Caco-2 (cell line): ENCODE measurements around the gene PLCB1. TPM values are rescaled to one million over a fixed set of nuclear protein-coding genes. Genes with fewer than 3 reads are reported as not detected.

Source experiments
- BruUV-seq: library from RNA; stranded (reverse); fragments of 400-500 nt; replicated peaks from 2 replicates; lab custom pipeline; 2021; lab: Mats Ljungman, UMichigan
- CTCF ChIA-PET: fragments of 300-600 bp; sonication (Branson Sonifier 250); formaldehyde crosslinking; loops from one replicate; lab custom pipeline; 2022; ENCODE audit warnings: antibody characterized with exemption; lab: Charles Lee
- POLR2A ChIA-PET: fragments of 300-600 bp; sonication (Branson Sonifier 250); formaldehyde crosslinking; loops from one replicate; lab custom pipeline; 2022; ENCODE audit warnings: antibody characterized with exemption; lab: Charles Lee
- DNase-seq, 2 experiments: peaks; one replicate each; pipeline versions ENCODE4 v3.0.0 to v3.0.0-alpha.2; 2020 to 2022
- H3K27me3 ChIP-seq: replicated peaks from 2 replicates; pipeline ENCODE4 v1.6.0; 2011; ENCODE audit warnings: low read length; ENCODE audit not compliant: control insufficient read depth, insufficient read depth
- H3K36me3 ChIP-seq: 2 replicates; pipeline ENCODE4 v1.5.1; 2011; ENCODE audit warnings: low read length; ENCODE audit not compliant: control insufficient read depth, insufficient read depth
- H3K4me1 ChIP-seq: fragments of 250-450 bp; sonication (Bioruptor Pico); 2 replicates; pipeline ENCODE4 v1.5.1; 2020; ENCODE audit warnings: mild to moderate bottlenecking
- H3K4me3 ChIP-seq: 2 replicates; pipeline ENCODE4 v1.5.1; 2011; ENCODE audit warnings: low read depth, mild to moderate bottlenecking, control low read depth, low read length
- H3K9me3 ChIP-seq: fragments of 250-450 bp; sonication (Bioruptor Pico); 2 replicates; pipeline ENCODE4 v1.5.1; 2020; ENCODE audit warnings: mild to moderate bottlenecking, moderate library complexity
- H3K27ac Mint-ChIP-seq: one replicate; pipeline ENCODE4 v1.8.0; 2022; ENCODE audit warnings: mixed read lengths; ENCODE audit not compliant: unreplicated experiment
- H3K27me3 Mint-ChIP-seq: one replicate; pipeline ENCODE4 v1.8.0; 2022; ENCODE audit warnings: mixed read lengths; ENCODE audit not compliant: insufficient read depth, unreplicated experiment
- H3K36me3 Mint-ChIP-seq: one replicate; pipeline ENCODE4 v1.8.0; 2022; ENCODE audit warnings: mild to moderate bottlenecking, mixed read lengths; ENCODE audit not compliant: insufficient read depth, unreplicated experiment
- H3K4me1 Mint-ChIP-seq: one replicate; pipeline ENCODE4 v1.8.0; 2022; ENCODE audit warnings: low read depth, mixed read lengths; ENCODE audit not compliant: unreplicated experiment
- H3K4me3 Mint-ChIP-seq: one replicate; pipeline ENCODE4 v1.8.0; 2022; ENCODE audit warnings: mild to moderate bottlenecking, moderate library complexity, mixed read lengths; ENCODE audit not compliant: unreplicated experiment
- H3K9me3 Mint-ChIP-seq: one replicate; pipeline ENCODE4 v1.8.0; 2022; ENCODE audit warnings: mixed read lengths; ENCODE audit not compliant: unreplicated experiment
- CTCF ChIP-seq, 2 experiments: fragments of 200-600 bp in 1 of 2; IDR thresholded peaks; 1 replicate in 1 of 2; 2 replicates in 1 of 2; pipeline versions ENCODE4 v1.5.1 to v1.8.0; 2011 to 2022; ENCODE audit warnings: antibody characterized with exemption in 1 of 2, control low read depth in 1 of 2, inconsistent platforms in 1 of 2, low read depth in 1 of 2, low read length in 1 of 2, mild to moderate bottlenecking in 1 of 2, moderate library complexity in 1 of 2; ENCODE audit not compliant: insufficient read depth in 1 of 2, severe bottlenecking in 1 of 2, unreplicated experiment in 1 of 2
- intact Hi-C: fragments of 100-400 bp; cut with micrococcal nuclease; formaldehyde crosslinking; loops from one replicate; pipeline ENCODE4 v1.10.0; 2022; ENCODE audit not compliant: unreplicated experiment
- total RNA-seq: library from RNA; stranded (reverse); gene quantifications from 2 replicates; pipeline ENCODE4 v1.2.3, GENCODE V29; 2022

Gene PLCB1
- total RNA-seq, 1 experiment from 2014 or later: 105 TPM

- TF ChIP-seq CTCF (IDR thresholded peaks at IDR 0.05; ENCODE audit: insufficient read depth in 1 of 2, low read depth in 1 of 2, low read length in 1 of 2, severe bottlenecking in 1 of 2, unreplicated experiment in 1 of 2): no peak
- H3K4me1 Mint-ChIP-seq: peaks cover 5% of the 10 kb centered on the region
- Histone ChIP-seq H3K4me3 (no peak overlapping the region), H3K4me1 (peaks cover 10% of the 10 kb centered on the region), H3K9me3 (no peaks in the 10 kb centered on the region), H3K27me3 (no peaks in the 10 kb centered on the region), H3K36me3 (no peaks in the 10 kb centered on the region)
- no peak overlapping the region for H3K27ac Mint-ChIP-seq
- H3K9me3 Mint-ChIP-seq: peaks cover 11% of the 10 kb centered on the region
- ChIA-PET CTCF (no interaction called here), POLR2A (no interaction called here)
- H3K4me3 Mint-ChIP-seq: no peak overlapping the region
- no peak for DNase-seq
- H3K36me3 Mint-ChIP-seq: no peaks in the 10 kb centered on the region
- no peaks in the 10 kb centered on the region for H3K27me3 Mint-ChIP-seq
- intact Hi-C loops: no loop called here
- no TSS peak for BruUV-seq
Observed at GRCh38 chr20:8547035-8547650, 415.1 kb downstream of the PLCB1 start.

- no peaks in the 10 kb centered on the region for H3K27me3 Mint-ChIP-seq
- peaks cover 11% of the 10 kb centered on the region for H3K9me3 Mint-ChIP-seq
- no peaks in the 10 kb centered on the region for H3K9me3 ChIP-seq
- TF ChIP-seq CTCF (IDR thresholded peaks at IDR 0.05; ENCODE audit: insufficient read depth in 1 of 2, low read depth in 1 of 2, low read length in 1 of 2, severe bottlenecking in 1 of 2, unreplicated experiment in 1 of 2): no peak
- no peak overlapping the region for H3K4me3 ChIP-seq
- ChIA-PET POLR2A (no interaction called here), CTCF (no interaction called here)
- peaks cover 10% of the 10 kb centered on the region for H3K4me1 ChIP-seq
- BruUV-seq: no TSS peak
- intact Hi-C loops: no loop called here
- no peaks in the 10 kb centered on the region for H3K27me3 ChIP-seq
- no peak for DNase-seq
- no peak overlapping the region for H3K4me3 Mint-ChIP-seq
- no peaks in the 10 kb centered on the region for H3K36me3 Mint-ChIP-seq
- H3K36me3 ChIP-seq: no peaks in the 10 kb centered on the region
- no peak overlapping the region for H3K27ac Mint-ChIP-seq
- H3K4me1 Mint-ChIP-seq: peaks cover 5% of the 10 kb centered on the region
Observed at GRCh38 chr20:8547968-8548588, 416.0 kb downstream of the PLCB1 start.

GRCh38 chr20:8549192-8549591, 417.1 kb downstream of the PLCB1 start:
- no peaks in the 10 kb centered on the region for H3K36me3 Mint-ChIP-seq
- ChIA-PET CTCF (no interaction called here), POLR2A (no interaction called here)
- H3K27ac Mint-ChIP-seq: no peak overlapping the region
- peak in 1 of 2 experiments; percentile 8 for DNase-seq
- Histone ChIP-seq H3K9me3 (no peaks in the 10 kb centered on the region), H3K4me1 (peaks cover 10% of the 10 kb centered on the region), H3K27me3 (no peaks in the 10 kb centered on the region), H3K36me3 (no peaks in the 10 kb centered on the region), H3K4me3 (no peak overlapping the region)
- intact Hi-C loops: no loop called here
- TF ChIP-seq CTCF (IDR thresholded peaks at IDR 0.05; ENCODE audit: insufficient read depth in 1 of 2, low read depth in 1 of 2, low read length in 1 of 2, severe bottlenecking in 1 of 2, unreplicated experiment in 1 of 2): no peak
- peaks cover 14% of the 10 kb centered on the region for H3K9me3 Mint-ChIP-seq
- H3K4me3 Mint-ChIP-seq: no peak overlapping the region
- BruUV-seq: no TSS peak
- H3K27me3 Mint-ChIP-seq: no peaks in the 10 kb centered on the region
- H3K4me1 Mint-ChIP-seq: peaks cover 5% of the 10 kb centered on the region
